OCI-LY1 (cell line): Measurements from ENCODE around the gene LOXL4.

Experiments
- H2AFZ ChIP-seq: fragments of 200-600 bp; sonication (generic), shearing (Covaris generic); 2 replicates; pipeline ENCODE4 v1.6.0; 2014; ENCODE audit warnings: antibody characterized with exemption, mild to moderate bottlenecking, low read length
- H3F3A ChIP-seq: fragments of 200-600 bp; sonication (generic), shearing (Covaris generic); 2 replicates; pipeline ENCODE4 v1.6.0; 2014; ENCODE audit warnings: mild to moderate bottlenecking, antibody characterized with exemption, low read length, moderate library complexity; ENCODE audit not compliant: insufficient read depth
- H3K27ac ChIP-seq: fragments of 200-600 bp; sonication (generic); 2 replicates; pipeline ENCODE4 v1.5.1; 2014; ENCODE audit warnings: low read length, mixed run types, mild to moderate bottlenecking, low read depth; ENCODE audit not compliant: poor library complexity, severe bottlenecking
- H3K27me3 ChIP-seq: fragments of 200-600 bp; sonication (generic); 2 replicates; pipeline ENCODE4 v1.6.0; 2014; ENCODE audit warnings: antibody characterized with exemption, mild to moderate bottlenecking, low read length, moderate library complexity; ENCODE audit not compliant: insufficient read depth
- H3K36me3 ChIP-seq: fragments of 200-600 bp; sonication (generic); 2 replicates; pipeline ENCODE4 v1.6.1; 2014; ENCODE audit warnings: mild to moderate bottlenecking, antibody characterized with exemption, low read length, moderate library complexity, mixed read lengths; ENCODE audit not compliant: insufficient read depth
- H3K4me1 ChIP-seq: fragments of 200-600 bp; sonication (generic); 2 replicates; pipeline ENCODE4 v1.5.1; 2014; ENCODE audit warnings: mild to moderate bottlenecking, low read length, moderate library complexity; ENCODE audit not compliant: insufficient read depth, severe bottlenecking
- H3K4me2 ChIP-seq: fragments of 200-600 bp; sonication (generic), shearing (Covaris generic); 2 replicates; pipeline ENCODE4 v1.6.1; 2014; ENCODE audit warnings: low read length
- H3K4me3 ChIP-seq: fragments of 200-600 bp; sonication (generic); 2 replicates; pipeline ENCODE4 v1.5.1; 2014; ENCODE audit warnings: low read length, low read depth, mild to moderate bottlenecking, mixed read lengths; ENCODE audit not compliant: poor library complexity, severe bottlenecking
- H3K79me2 ChIP-seq: fragments of 200-600 bp; shearing (Covaris generic); 2 replicates; pipeline ENCODE4 v1.6.1; 2016; ENCODE audit warnings: mixed run types, low read length, mixed read lengths; ENCODE audit not compliant: insufficient read depth
- H3K9ac ChIP-seq: fragments of 200-600 bp; sonication (generic), shearing (Covaris generic); 2 replicates; pipeline ENCODE4 v1.6.1; 2014; ENCODE audit warnings: mild to moderate bottlenecking, low read length, mixed read lengths
- H3K9me2 ChIP-seq: fragments of 200-600 bp; sonication (generic), shearing (Covaris generic); 2 replicates; pipeline ENCODE4 v1.6.1; 2014; ENCODE audit warnings: low read depth, mild to moderate bottlenecking, low read length, mixed read lengths
- H3K9me3 ChIP-seq: fragments of 200-600 bp; shearing (Covaris generic); 2 replicates; pipeline ENCODE4 v1.6.1; 2014; ENCODE audit warnings: low read length, mixed read lengths
- H4K20me1 ChIP-seq: fragments of 200-600 bp; sonication (generic), shearing (Covaris generic); 2 replicates; pipeline ENCODE4 v1.6.0; 2016; ENCODE audit warnings: mild to moderate bottlenecking, low read length; ENCODE audit not compliant: insufficient read depth
- EZH2 ChIP-seq: fragments of 200-600 bp; sonication (generic), shearing (Covaris generic); IDR thresholded peaks from 2 replicates; pipeline ENCODE4 v1.8.0; 2017; ENCODE audit warnings: borderline replicate concordance, mixed run types, mild to moderate bottlenecking, antibody characterized with exemption, low read length, moderate library complexity, mixed read lengths
- TF ChIP-seq, protein P1 (sequence below): fragments of 200-600 bp; sonication (generic), shearing (Covaris generic); IDR thresholded peaks from 2 replicates; pipeline ENCODE4 v1.5.1; 2017; ENCODE audit warnings: mild to moderate bottlenecking, antibody characterized with exemption, low read length, moderate library complexity, mixed read lengths

LOXL4 gene

DNA sequence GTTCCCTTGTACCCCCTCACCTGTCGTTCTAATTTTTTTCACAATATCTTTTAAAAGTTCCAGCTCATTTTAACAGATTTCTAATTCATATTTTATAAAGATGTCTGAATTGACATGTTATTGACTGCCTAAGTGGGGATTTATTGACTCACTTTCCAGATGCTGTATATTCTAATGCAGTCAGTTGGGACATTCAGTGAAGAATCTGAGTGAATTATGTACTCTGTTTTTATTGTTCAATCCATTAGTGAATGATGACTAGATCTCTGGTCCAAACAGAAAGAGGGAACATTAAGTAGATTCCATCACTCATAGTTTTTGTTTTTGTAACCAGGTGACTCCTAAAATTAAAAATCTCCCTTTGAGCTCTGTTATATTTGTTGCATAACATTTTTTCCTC, 54.3 kb downstream of the LOXL4 start:
- Histone ChIP-seq H3K36me3 (peaks cover 18% of the 10 kb centered on the region), H3F3A (no peaks in the 10 kb centered on the region), H4K20me1 (no peaks in the 10 kb centered on the region), H3K27me3 (no peaks in the 10 kb centered on the region), H3K4me3 (no peak overlapping the region), H3K9ac (no peak overlapping the region), H3K4me1 (no peaks in the 10 kb centered on the region), H2AFZ (no peak overlapping the region), H3K4me2 (no peak overlapping the region), H3K9me3 (no peaks in the 10 kb centered on the region), H3K9me2 (no peaks in the 10 kb centered on the region), H3K27ac (no peak overlapping the region), H3K79me2 (0 out of 2 replicates have a peak, but pooled peaks cover 8% of the 10 kb centered on the region)
- no peak for TF ChIP-seq EZH2
- TF ChIP-seq, protein P1, sequence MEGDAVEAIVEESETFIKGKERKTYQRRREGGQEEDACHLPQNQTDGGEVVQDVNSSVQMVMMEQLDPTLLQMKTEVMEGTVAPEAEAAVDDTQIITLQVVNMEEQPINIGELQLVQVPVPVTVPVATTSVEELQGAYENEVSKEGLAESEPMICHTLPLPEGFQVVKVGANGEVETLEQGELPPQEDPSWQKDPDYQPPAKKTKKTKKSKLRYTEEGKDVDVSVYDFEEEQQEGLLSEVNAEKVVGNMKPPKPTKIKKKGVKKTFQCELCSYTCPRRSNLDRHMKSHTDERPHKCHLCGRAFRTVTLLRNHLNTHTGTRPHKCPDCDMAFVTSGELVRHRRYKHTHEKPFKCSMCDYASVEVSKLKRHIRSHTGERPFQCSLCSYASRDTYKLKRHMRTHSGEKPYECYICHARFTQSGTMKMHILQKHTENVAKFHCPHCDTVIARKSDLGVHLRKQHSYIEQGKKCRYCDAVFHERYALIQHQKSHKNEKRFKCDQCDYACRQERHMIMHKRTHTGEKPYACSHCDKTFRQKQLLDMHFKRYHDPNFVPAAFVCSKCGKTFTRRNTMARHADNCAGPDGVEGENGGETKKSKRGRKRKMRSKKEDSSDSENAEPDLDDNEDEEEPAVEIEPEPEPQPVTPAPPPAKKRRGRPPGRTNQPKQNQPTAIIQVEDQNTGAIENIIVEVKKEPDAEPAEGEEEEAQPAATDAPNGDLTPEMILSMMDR, result no peak

GRCh38 chr10:98212196-98212595, 55.8 kb downstream of the LOXL4 start:
- Histone ChIP-seq H3K9me2 (no peaks in the 10 kb centered on the region), H3K4me2 (no peak overlapping the region), H3K27me3 (no peaks in the 10 kb centered on the region), H3K9me3 (no peaks in the 10 kb centered on the region), H2AFZ (no peak overlapping the region), H3K4me1 (no peaks in the 10 kb centered on the region), H3K36me3 (peaks cover 29% of the 10 kb centered on the region), H3K9ac (no peak overlapping the region), H3K4me3 (no peak overlapping the region), H3K27ac (no peak overlapping the region), H3F3A (no peaks in the 10 kb centered on the region), H4K20me1 (no peaks in the 10 kb centered on the region), H3K79me2 (no peaks in the 10 kb centered on the region)
- TF ChIP-seq, protein P1, result no peak

GRCh38 chr10:98209441-98209840, 58.6 kb downstream of the LOXL4 start:
- Histone ChIP-seq H3K9me3 (no peaks in the 10 kb centered on the region), H3K4me3 (no peak overlapping the region), H4K20me1 (no peaks in the 10 kb centered on the region), H2AFZ (no peak overlapping the region), H3K9me2 (no peaks in the 10 kb centered on the region), H3K27ac (no peak overlapping the region), H3K27me3 (no peaks in the 10 kb centered on the region), H3F3A (no peaks in the 10 kb centered on the region), H3K36me3 (peaks cover 25% of the 10 kb centered on the region), H3K4me1 (no peaks in the 10 kb centered on the region), H3K4me2 (no peak overlapping the region), H3K79me2 (no peaks in the 10 kb centered on the region), H3K9ac (no peak overlapping the region)
- TF ChIP-seq, protein P1, result no peak
- no peak for TF ChIP-seq EZH2
